ENCODE results near the gene LHX2.
"Not testable (repeated sequence)": the region's sequence is repeated elsewhere in the genome, so short reads cannot be mapped to it uniquely, and the experiment has no call there.

Gene LHX2, protein sequence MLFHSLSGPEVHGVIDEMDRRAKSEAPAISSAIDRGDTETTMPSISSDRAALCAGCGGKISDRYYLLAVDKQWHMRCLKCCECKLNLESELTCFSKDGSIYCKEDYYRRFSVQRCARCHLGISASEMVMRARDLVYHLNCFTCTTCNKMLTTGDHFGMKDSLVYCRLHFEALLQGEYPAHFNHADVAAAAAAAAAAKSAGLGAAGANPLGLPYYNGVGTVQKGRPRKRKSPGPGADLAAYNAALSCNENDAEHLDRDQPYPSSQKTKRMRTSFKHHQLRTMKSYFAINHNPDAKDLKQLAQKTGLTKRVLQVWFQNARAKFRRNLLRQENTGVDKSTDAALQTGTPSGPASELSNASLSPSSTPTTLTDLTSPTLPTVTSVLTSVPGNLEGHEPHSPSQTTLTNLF

DNA sequence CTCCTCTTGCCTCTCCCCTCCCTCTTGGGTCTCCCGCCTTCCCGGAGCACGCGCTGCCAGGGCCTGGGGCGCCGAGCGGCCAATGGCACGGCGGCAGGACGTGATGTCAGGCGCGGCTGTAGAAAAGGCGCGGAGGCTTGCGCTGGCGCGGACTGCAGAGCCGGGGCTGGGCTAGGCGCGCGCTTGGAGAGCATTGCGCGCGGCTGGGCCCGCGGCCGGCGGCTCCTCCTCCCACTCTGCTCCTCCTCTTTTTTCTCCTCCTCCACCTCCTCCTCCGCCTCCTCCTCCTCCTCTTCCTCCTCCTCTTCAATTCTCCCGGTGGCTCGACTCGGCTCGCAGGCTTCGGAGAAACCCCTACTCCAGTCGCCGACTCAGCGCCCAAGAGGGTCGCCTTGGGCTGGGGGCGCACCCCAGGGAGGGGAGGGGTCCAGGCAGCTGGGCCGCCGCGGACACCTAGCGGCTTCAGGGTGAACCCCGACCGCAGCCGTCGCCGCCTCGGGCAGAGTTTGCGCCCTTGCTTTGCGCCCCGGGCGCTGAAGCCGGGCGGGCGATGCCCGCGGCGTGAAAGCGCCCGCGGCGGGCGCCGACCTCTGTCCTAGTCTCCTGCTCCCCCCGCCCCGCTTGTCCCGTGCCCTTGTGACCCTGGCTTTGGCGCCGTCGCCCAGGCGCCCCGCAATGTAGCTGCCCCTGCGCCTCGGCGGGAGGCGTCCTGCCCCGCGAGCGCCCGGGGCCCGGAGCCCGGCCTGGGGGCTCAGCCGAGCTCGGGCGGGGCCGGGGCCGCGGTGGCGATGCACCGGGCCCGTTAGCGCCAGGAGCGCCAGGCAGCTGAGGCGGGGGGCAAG lies at the start of gene LHX2:
Gene LHX2 (plus strand): TSS at position 309 of the 842 bp plus-strand sequence. CDS start 581 bp downstream, outside the sequence.
- H3K9ac ChIP-seq (ENCODE audit: low read depth, low read length), result peak within 1 kb of the TSS; percentile 37
- peaks cover 23% of the 10 kb centered on the region for H3K4me1 ChIP-seq (ENCODE audit: insufficient read depth, low read length)
- H3K36me3 ChIP-seq (ENCODE audit: insufficient read depth, low read length), result no peaks in the 10 kb centered on the region
- H3K9me3 ChIP-seq (ENCODE audit: control insufficient read depth, insufficient read depth, low read length), result no peaks in the 10 kb centered on the region; the same call in 1 of the 2 replicates

DNA sequence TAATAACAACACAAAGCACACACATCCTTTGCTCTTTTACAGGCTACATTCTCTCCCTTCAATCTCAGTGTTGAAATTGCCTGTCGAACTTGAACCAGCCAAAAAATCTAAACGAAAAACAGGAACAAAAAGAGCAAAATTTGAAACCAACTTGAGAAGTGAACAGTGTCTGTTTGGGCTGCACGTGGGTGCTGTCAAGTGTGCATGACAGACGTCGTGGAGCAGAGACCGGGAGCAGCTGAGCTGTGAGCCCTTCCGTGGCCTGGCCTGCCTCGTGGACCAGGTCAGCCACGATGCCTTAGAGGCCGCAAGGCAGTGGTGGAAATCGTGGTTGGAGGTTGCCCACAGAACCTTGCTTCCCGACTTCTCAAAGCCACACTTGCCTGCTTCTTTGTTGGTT lies 46.8 kb upstream of the LHX2 start:
- Histone ChIP-seq H3K36me3 (ENCODE audit: insufficient read depth, low read length) (no peaks in the 10 kb centered on the region), H3K9ac (ENCODE audit: low read depth, low read length) (no peak overlapping the region), H3K9me3 (ENCODE audit: control insufficient read depth, insufficient read depth, low read length) (no peaks in the 10 kb centered on the region), H3K4me1 (ENCODE audit: insufficient read depth, low read length) (peaks cover 9% of the 10 kb centered on the region; the same call in 1 of the 2 replicates)

DNA sequence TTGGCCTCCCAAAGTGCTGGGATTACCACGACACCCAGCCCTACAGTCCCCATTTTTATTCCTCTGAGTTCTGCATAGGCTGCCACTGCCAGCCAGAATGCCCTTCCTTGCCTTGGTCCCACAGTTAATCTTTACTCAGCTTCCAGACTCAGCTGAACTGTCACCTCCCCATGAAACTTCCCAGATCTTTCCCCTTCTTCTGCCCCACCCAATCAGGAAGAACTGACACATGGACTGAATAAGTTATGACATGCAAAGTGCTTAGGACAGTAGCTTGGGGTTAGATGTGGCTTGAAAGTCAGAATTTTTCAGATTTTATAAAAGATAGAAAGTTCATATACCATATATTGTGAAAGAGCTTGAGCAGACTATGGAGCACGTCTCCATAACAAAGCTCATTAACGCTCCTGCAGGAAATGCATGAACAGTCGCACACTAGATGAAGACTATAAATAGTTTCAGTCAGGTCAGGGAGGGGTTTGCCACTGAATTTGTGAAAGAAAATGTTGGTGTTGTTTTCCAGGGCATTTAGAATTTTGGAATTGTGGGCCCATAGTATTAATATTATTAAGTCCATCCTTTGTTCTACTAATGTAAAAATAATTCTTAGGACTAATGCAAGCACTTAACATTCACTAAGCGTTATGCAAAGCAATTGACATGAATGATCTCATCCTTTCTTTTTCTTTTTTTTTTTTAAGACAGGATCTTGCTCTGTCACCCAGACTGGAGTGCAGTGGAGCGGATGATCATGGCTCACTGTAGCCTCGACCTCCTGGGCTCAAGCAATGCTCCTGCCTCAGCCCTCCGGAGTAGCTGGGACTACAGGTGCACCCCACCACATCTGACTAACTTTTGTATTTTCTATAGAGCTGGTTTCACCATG lies 45.5 kb upstream of the LHX2 start:
- no peaks in the 10 kb centered on the region for H3K9me3 ChIP-seq (ENCODE audit: control insufficient read depth, insufficient read depth, low read length)

DNA sequence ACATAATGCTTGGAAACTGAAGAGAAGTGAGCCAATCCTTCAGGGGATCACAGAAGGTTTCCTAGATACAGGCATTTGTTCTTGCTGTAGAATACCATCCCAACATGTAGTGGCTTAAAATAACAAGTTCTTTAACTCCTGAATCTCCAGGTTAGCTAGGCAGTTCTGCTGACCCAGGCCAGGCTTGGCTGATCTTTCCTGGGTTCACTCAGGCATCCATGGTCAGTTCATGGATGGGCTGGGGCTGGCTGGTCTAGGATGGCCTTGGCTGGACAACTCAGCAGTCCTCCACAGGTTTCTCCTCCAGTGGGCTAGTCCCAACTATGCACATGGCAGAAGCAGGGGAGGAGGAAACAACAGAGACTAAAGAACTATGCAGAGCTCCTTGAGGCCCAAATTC lies 44.2 kb upstream of the LHX2 start:
- no peaks in the 10 kb centered on the region for H3K36me3 ChIP-seq (ENCODE audit: insufficient read depth, low read length)
- H3K9me3 ChIP-seq (ENCODE audit: control insufficient read depth, insufficient read depth, low read length), result no peaks in the 10 kb centered on the region
- no peak overlapping the region for H3K9ac ChIP-seq (ENCODE audit: low read depth, low read length)
- 0 out of 2 replicates have a peak, but pooled peaks cover 5% of the 10 kb centered on the region for H3K4me1 ChIP-seq (ENCODE audit: insufficient read depth, low read length)

More for the DNA sequence above, 45.5 kb upstream of the LHX2 start:
- Histone ChIP-seq H3K36me3 (ENCODE audit: insufficient read depth, low read length) (no peaks in the 10 kb centered on the region), H3K9ac (ENCODE audit: low read depth, low read length) (no peak overlapping the region), H3K4me1 (ENCODE audit: insufficient read depth, low read length) (0 out of 2 replicates have a peak, but pooled peaks cover 5% of the 10 kb centered on the region)

DNA sequence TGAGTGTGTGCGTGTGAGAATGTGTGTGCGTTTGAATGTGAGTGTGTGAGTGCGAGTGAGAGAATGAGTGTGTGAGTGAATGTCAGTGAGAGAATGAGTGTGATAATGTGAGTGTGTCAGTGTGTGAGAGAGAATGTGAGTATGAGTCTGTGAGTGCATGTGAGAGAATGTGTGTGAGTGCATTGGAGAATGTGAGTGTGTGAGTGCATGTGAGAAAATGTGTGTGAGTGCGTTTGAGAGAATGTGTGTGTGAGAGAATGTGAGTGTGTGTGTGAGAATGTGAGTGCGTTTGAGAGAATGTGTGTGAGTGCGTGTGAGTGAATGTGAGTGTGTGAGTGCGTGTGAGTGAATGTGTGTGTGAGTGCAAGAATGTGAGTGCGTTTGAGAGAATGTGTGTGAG lies 39.0 kb upstream of the LHX2 start:
- Histone ChIP-seq H3K36me3 (ENCODE audit: insufficient read depth, low read length) (no peaks in the 10 kb centered on the region), H3K9me3 (ENCODE audit: control insufficient read depth, insufficient read depth, low read length) (no peaks in the 10 kb centered on the region), H3K4me1 (ENCODE audit: insufficient read depth, low read length) (no peaks in the 10 kb centered on the region), H3K9ac (ENCODE audit: low read depth, low read length) (no peak overlapping the region)

DNA sequence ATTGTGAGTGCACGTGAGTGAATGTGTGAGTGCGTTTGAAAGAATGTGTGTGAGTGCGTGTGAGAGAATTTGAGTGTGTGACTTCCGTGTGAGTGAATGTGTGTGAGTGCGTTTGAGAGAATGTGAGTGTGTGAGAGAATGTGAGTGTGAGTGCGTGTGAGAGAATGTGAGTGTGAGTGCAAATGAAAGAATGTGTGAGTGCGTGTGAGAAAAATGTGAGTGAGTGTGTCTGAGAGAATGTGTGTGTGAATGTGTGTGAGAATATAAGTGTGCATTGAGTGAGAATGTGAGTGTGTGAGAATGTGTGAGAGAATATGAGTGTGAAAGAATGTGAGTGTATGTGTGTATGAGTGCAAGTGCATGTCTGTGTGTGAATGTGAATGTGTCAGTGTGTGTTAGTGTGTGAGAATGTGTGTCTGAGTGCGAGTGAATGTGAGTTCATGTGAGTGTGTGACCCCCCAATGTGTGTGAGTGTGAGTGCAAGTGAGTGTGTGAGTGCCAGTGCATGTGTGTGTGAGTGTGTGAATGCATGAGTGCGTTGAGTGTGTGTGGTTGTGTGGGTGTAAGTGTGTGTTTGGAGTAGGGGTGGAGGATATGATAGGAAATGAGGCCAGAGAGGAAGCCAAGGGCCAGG lies 37.9 kb upstream of the LHX2 start:
- Histone ChIP-seq H3K9ac (ENCODE audit: low read depth, low read length) (no peak overlapping the region), H3K4me1 (ENCODE audit: insufficient read depth, low read length) (no peaks in the 10 kb centered on the region), H3K9me3 (ENCODE audit: control insufficient read depth, insufficient read depth, low read length) (no peaks in the 10 kb centered on the region), H3K36me3 (ENCODE audit: insufficient read depth, low read length) (no peaks in the 10 kb centered on the region)

DNA sequence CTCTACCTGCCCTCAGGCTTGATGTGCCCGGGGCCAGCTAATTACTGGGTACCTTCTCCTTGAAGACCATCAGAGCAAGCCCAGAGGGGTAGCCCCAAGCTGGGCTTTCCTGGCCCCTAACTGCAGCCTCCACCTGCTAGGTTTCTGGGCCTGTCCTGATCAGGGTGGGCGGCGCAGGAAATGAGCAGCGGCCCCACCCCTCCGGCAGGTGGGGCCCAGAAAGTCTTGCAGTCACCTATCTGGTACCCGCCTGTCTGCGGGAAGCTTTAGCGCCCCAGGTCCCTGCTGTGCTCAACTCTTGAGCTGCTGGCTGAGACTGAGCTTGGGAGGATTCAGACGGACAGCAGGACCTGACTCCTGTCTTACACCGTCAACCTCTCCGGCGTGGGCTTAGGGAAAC lies 37.1 kb upstream of the LHX2 start:
- no peak overlapping the region for H3K9ac ChIP-seq (ENCODE audit: low read depth, low read length)
- no peaks in the 10 kb centered on the region for H3K4me1 ChIP-seq (ENCODE audit: insufficient read depth, low read length)
- H3K9me3 ChIP-seq (ENCODE audit: control insufficient read depth, insufficient read depth, low read length), result no peaks in the 10 kb centered on the region
- H3K36me3 ChIP-seq (ENCODE audit: insufficient read depth, low read length), result no peaks in the 10 kb centered on the region

- H3K4me1 ChIP-seq (ENCODE audit: insufficient read depth, low read length), result no peaks in the 10 kb centered on the region
- no peaks in the 10 kb centered on the region for H3K9me3 ChIP-seq (ENCODE audit: control insufficient read depth, insufficient read depth, low read length)
- H3K36me3 ChIP-seq (ENCODE audit: insufficient read depth, low read length), result no peaks in the 10 kb centered on the region
- H3K9ac ChIP-seq (ENCODE audit: low read depth, low read length), result no peak overlapping the region
Measured at GRCh38 chr9:123975871-123976270, 35.7 kb upstream of the LHX2 start.

DNA sequence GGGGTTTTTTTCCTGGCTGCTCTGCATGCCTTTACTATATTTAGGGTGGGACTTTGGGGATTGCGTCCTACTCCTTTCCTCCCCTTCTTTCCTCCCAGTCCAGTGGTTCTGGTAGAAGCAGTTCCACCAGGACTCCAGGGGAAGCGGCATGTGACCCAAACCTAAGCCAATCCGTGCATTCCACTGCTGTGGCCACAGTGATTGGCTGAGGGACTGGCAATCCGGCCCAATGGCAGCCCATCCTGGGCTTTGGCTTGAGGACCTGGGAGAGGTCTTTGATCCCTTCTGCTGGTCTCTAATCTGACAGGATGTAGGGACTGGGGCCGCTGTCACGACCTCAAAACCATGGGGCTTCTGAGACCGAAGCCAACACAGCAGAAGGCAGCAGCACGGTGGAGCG lies 35.0 kb upstream of the LHX2 start:
- H3K36me3 ChIP-seq (ENCODE audit: insufficient read depth, low read length); H3K9me3 ChIP-seq (ENCODE audit: control insufficient read depth, insufficient read depth, low read length); H3K9ac ChIP-seq (ENCODE audit: low read depth, low read length); H3K4me1 ChIP-seq (ENCODE audit: insufficient read depth, low read length): not testable (repeated sequence)

- no peaks in the 10 kb centered on the region for H3K9me3 ChIP-seq (ENCODE audit: control insufficient read depth, insufficient read depth, low read length)
- no peaks in the 10 kb centered on the region for H3K36me3 ChIP-seq (ENCODE audit: insufficient read depth, low read length)
- no peak overlapping the region for H3K9ac ChIP-seq (ENCODE audit: low read depth, low read length)
- no peaks in the 10 kb centered on the region for H3K4me1 ChIP-seq (ENCODE audit: insufficient read depth, low read length)
Measured at GRCh38 chr9:123978981-123979380, 32.6 kb upstream of the LHX2 start.

DNA sequence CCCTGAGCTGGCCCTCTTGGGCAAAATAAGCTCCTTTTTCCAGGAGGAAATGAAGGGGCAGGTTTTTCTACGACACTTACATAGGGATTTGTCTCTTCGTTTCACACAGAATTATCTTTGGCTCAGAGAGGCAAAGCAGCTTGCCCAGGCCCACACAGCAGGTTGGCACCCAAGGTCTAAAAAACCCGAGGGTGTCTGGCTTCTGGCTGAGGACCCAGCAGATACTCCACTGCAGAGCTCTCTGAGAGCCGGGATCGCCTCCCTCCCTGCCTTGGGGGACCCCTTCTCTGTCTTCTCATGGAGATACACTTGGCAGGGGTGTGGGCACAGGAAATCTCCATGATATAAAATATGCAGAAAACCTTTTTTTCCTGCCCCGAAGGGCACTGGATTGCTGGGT lies 29.0 kb upstream of the LHX2 start:
- no peaks in the 10 kb centered on the region for H3K36me3 ChIP-seq (ENCODE audit: insufficient read depth, low read length)
- H3K9me3 ChIP-seq (ENCODE audit: control insufficient read depth, insufficient read depth, low read length), result no peaks in the 10 kb centered on the region
- H3K4me1 ChIP-seq (ENCODE audit: insufficient read depth, low read length), result no peaks in the 10 kb centered on the region
- no peak overlapping the region for H3K9ac ChIP-seq (ENCODE audit: low read depth, low read length)

DNA sequence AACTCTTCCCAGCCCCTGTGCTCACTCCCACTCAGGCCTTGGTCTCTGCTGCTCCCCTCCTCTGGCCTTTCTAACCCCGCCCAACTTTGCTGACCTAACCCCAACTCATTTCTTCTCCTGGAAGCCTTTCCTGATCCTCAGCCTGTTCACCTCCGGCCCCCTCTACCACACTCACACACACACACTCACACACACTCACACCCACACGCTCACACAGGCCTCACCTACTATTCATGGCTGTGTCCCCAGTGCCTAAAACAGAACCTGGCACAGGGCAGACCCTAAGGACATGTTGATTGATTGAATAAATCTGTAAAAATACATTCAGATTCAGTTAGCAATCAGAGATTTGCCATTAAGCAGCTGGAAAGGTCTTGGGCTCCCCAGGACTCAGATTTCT lies 28.5 kb upstream of the LHX2 start:
- no peak overlapping the region for H3K9ac ChIP-seq (ENCODE audit: low read depth, low read length)
- H3K4me1 ChIP-seq (ENCODE audit: insufficient read depth, low read length), result no peaks in the 10 kb centered on the region
- no peaks in the 10 kb centered on the region for H3K36me3 ChIP-seq (ENCODE audit: insufficient read depth, low read length)
- H3K9me3 ChIP-seq (ENCODE audit: control insufficient read depth, insufficient read depth, low read length), result no peaks in the 10 kb centered on the region

DNA sequence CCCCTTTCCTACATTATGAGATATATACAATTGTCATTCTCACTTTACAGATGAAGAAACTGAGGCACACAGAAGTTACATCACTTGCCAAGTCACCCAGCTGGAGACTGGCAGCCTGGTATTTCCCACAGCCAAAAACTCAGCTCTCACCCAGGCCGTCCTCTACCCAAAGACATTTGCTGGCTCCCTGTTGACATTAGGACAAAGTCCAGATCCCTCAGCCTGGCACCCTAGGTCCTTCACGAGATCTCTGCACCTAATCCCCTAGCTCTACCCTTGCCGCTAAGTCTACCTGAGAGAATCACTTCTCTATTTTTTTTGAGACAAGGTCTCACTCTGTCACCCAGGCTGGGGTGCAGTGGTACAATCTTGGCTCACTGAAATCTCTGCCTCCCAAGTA lies 26.8 kb upstream of the LHX2 start:
- Histone ChIP-seq H3K36me3 (ENCODE audit: insufficient read depth, low read length) (no peaks in the 10 kb centered on the region), H3K9ac (ENCODE audit: low read depth, low read length) (no peak overlapping the region), H3K4me1 (ENCODE audit: insufficient read depth, low read length) (no peaks in the 10 kb centered on the region), H3K9me3 (ENCODE audit: control insufficient read depth, insufficient read depth, low read length) (no peaks in the 10 kb centered on the region)

DNA sequence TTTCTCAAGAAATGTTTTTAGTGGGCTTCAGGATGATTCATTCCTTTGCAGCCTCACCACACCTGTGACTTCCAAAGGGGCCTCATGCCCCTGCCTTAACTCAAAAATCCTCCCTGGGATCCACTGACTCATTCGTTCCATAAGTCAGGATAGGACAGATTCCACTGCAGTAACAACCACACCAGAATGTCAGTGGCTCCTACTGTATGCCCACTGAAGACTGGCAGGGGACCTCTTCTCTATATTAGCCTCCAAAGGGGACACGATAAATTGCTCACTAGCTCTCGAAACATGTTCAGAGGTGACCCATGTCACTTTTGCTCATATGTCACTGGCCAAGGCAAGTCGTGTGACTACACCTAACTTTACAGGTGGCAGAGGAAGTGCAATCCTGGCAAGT lies 25.7 kb upstream of the LHX2 start:
- Histone ChIP-seq H3K4me1 (ENCODE audit: insufficient read depth, low read length) (no peaks in the 10 kb centered on the region), H3K9ac (ENCODE audit: low read depth, low read length) (no peak overlapping the region), H3K36me3 (ENCODE audit: insufficient read depth, low read length) (no peaks in the 10 kb centered on the region), H3K9me3 (ENCODE audit: control insufficient read depth, insufficient read depth, low read length) (no peaks in the 10 kb centered on the region)

Measured in ES-I3 (cell line).